GM21576 (cell line): ENCODE measurements around the gene CFAP61.

Source experiments
- ATAC-seq: cut with Tn5 transposase; IDR thresholded peaks from one replicate; pipeline ENCODE4 v1.9.1; 2021; ENCODE audit warnings: mild to moderate bottlenecking, moderate library complexity; ENCODE audit not compliant: unreplicated experiment

CFAP61 gene

DNA sequence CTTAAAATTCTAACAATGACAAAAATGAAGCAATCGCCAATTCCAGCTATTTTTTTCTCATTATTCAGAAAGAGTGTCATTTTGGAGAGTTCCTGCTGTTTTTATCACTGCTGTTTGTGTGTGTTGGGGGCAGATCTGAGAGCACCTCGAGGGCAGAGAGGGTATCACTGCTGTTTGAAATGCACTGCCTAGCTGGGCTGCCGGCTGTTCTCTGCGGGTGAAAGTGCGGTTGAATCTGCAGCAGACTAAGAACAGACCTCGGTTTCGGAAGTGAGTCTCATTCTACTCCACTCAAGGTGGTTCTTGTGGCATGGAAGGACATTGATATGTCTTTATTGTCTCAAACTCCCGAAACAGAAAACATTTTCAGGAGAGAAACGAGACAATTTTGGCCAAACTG, 333.9 kb downstream of the CFAP61 start:
- ATAC-seq, result no peak

GRCh38 chr20:20390393-20390792, 338.1 kb downstream of the CFAP61 start:
- no peak for ATAC-seq

DNA sequence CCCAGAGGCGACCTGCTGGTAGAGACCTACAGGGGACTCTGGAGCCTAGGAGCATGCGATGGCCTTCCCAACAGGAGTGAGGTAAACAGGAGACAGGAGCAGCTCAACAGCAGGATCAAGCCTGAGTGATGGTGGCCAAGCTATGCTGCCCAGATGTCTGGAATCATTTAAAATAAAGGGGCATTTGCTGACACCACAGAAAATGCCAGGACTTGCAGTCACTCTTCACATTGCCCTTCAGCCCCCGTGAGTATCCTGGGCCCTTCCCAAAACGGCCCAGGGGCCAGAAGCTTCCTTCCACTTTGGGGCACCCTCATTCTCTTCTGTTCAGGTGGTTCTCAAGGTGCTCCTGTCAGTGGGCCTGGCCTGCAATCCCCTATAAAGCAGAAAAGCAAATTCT, 338.8 kb downstream of the CFAP61 start:
- no peak for ATAC-seq

- no peak for ATAC-seq
Observed at GRCh38 chr20:20391766-20392165, 339.4 kb downstream of the CFAP61 start.

DNA sequence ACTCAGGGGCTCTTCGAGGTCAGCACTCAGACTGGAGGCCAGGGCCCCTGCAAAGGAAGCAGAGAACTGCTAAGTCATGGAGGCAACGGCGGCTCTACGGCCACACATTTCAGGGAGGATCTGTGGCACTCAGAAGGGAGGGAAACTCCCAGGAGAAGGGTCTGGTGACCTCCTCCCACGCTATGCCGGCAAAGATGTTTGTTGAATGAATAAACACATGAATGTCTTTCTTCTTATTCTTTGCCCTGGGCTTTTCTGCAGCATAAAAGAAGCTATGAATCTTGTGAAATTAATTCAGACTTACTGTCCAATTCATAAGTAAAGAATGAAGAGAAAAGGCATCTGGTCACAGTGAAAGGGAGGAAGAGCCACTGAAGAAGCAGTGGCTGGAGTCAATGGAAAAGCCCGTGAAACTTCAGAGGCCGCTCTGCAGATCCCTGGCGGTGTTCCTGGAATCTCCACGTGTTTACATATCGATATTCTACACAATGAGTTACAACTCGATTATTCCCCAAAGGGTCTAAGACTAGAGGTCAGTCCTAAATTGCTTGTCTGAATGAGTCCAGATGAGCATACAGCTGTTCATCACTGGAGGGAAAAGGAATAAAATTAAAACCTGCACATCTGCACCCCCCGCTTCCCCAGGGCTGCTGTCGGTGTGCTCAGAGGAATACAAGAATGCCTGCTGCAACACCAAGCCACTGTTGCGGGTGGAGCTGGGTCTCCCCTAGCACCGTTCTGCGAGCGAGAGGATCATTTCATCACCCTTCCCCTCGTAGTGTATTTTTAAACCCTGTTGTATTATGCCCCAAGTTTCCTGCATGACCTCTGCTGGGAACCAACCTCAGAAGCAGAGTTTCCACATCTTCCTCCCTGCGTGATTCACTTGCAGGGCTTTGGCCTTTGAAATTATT, 341.1 kb downstream of the CFAP61 start:
- no peak for ATAC-seq

DNA sequence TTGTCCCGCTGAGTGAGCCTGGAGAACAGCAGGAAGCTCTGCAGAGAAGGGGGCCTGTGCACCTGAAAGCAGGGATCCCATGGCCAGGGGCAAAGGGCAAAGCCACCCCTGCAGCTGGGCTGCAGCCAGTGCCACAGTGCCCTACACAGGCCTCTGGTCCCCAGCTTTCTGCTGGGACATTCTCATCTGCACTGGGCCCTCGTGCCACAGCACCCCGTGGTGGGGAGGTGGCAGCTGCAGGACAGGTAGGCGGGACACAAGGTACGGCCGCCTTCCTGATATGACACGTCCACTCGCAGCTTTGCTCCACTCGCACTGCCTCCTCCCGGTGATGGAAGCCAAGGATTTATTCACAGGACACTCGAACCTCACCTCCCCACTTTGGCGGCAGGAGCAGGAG, 342.8 kb downstream of the CFAP61 start:
- no peak for ATAC-seq

DNA sequence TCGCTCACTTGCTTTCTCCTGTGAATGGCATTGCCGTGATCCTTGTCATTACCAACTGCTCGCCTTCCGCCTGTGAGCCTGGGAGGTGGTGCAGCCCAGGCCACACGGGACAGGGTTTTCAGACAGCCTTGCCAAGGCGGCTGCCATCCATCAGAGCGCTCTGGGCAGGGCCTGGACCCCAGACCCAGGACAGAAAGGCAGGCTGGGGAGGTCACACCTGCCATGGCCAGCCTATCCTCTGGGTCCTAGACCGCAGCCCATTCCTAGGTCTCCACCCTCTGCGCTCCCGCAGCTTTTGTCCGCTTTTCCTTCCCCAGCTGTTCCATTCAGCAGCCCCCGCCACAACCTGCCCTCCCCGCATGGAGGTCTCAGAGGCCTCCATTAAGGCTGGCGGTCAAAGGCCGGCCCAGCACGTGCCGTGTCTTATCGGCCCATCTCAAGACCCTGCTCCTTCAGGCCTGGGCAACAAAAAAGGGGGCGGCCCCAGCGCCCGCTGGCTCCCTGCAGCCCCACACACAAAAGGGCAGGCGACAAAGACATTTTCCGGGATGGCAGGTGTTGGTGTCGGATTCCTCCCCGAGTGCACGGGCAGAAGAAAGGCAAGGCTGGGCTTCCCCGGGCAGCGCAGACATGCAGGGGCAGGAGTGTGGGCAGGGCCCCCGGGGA, 343.7 kb downstream of the CFAP61 start:
- no peak for ATAC-seq

DNA sequence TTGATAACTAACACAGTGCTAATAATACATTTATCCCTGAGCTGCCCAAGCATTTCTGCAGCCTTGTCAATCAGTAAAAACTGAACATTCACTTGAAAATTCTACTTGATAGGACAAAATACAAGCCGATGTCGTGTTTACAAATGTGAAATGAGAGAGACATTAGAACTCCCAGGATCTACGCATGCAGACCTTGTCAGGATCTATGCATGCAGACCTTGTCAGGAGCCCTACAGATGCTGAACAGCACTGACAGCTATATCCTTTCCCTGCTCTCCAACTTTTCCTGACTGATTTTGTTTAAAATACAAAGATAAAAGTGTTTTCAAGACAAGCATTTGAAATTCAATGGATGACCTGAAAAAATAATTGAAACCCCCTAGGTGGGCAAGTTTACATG, 344.5 kb downstream of the CFAP61 start:
- no peak for ATAC-seq

DNA sequence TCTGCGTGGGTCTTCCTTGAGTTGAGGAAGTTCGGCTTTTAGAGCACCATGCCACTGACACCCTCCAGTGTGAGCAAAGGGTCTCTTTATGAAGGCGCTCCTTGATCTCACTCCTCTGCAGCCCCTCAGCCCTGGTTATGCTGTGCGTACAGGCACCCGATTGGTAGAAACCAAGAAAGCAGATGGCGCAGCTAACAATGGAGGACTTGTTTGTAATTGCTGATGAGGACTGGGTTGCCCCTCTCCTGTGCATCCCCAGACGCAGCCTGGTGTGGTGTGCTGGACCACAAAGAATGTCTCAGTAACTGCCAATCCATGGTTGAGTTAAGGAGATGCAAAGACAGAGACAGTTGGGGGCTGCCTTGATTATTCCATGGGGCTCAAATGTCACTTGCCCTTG, 345.8 kb downstream of the CFAP61 start:
- no peak for ATAC-seq

DNA sequence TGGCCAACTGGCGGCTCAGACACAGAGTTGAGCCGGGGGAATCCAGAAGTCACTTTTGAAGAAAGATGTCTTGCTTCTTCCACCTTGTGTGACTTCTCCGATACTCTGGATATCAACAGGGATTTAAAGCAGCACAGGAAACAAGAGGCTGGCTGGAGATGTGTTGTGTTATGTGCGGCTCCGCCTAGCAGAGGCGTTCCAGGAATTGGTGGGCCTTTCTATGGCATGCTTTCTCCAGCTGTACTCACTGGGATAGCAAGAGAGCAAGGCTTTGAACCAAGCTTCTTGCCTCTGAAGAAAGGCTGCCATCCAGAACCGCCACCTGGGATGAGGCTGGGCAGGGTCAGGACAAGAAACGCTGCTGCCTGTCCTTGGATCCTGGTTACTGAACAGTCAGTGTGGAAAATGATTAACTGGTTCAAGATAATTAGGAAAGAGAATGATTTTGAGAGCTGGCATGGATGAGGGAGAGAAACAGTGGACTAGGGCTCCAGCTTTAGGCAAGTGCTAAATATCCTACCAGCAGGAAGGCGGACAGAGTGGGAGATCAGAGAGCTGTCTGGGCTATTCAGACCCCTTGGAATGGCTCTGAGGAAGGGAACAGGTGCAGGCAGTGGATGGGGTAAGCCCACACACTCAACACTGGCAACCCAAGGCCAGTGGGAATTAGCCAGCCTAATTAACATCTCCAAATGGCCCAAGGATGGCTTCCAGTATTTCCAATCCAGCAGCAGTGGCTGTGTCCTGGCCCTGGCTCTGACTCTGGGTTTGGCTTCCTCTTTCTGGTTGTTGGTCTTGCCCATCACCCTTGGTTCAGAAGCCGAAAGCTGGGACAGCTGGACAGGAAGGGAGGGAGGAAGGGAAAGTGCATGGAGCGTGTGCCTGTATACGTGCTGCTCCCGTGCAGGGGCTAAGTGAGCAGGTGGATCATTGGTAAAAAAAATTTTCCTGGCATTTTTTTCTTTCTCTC, 347.5 kb downstream of the CFAP61 start:
- ATAC-seq, result no peak

- no peak for ATAC-seq
Observed at GRCh38 chr20:20401991-20402390, 349.7 kb downstream of the CFAP61 start.

DNA sequence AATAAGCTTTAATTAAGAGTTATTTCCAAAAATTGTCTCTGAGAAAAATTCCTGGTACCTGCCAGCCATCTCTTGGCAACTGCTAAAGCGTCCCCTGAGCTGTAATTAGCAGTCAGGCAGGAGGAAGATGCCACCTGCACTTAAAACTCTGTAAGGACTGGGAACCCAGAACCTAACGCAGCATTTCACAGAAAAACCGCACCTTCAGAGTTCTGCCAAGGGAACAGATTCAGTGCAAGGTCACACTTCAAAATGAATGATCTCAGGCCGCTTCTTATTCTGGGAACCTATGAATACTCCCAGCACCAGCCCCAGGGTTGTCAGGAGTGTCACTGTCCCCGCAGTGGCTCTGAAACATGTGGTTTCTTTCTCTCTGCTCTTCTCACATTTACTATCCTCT, 352.3 kb downstream of the CFAP61 start:
- no peak for ATAC-seq

DNA sequence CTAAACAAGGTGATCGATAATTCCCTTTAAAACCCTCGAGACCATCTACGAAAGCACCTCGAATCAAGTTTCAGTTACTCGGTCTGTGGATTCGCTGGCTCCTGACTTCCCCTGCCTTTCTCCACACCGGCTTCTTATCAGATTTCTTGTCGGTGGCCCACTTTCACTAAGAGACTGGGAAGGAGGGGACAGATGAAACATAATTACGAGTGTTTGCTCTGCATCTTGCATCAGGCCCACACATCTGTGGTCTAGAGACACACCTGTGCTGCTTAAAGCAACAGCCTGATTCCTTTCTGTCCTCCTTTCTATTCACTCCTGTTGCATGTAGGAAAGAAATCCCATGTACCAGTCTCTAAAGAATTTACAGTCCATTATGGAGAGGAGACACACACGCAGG, 353.3 kb downstream of the CFAP61 start:
- ATAC-seq, result no peak

DNA sequence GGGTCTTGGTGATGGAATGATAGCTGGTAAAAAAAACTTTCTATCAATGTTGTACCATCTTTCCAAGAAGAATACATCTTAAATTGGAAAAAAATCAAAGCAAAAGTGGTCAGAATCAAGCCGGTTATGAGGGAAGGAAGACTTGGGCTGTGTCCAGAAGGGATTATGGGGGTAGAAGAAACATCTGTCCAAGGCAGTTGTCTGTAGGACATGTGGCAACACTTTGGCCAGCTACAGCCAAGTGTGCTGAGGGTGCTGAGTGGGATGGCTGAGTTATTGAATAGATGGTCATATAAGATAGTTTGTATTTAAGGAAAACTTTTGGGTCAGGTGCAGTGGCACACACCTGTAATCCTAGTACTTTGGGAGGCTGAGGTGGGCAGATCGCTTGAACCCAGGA, 354.0 kb downstream of the CFAP61 start:
- no peak for ATAC-seq

DNA sequence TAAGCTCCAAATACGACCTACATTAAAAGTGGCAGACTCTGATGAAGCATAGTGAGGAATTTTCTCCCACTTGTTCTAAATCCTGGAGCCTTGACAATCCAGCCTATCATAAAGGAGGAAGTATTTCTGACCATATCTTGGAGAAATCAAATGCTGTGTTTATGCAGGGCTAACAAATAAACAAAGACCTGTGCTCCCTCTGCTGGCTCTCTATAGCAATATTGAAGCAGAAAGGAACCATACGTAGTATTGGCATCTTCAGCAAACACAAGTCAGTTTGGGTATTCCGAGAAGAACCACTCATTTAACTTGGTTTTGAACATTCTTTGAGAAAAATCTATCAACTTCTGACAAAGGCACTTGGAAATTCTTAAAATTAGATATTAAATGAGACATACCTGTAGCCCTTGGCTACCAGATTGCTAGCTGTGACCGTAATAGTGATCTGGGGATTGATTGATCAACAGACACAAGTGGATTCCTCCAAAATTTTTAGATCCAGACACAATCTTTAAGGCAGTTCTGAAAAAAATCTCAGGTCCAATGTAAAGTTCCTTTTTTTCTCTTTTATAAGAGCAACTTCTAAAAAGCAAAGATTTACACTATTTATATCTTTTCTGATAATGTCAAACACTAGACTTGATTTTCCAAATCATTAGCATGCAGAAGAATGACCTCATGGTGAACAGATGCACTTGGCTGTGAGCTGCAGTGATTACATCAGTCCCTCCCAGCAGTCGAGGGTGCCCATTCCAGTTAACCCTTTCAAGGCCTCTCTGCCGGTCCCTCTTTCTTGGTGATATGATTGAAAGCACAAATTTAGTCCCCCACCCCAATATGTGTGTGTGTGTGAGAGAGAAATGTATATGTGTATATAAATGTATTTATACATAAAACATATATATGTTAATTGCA, 355.8 kb downstream of the CFAP61 start:
- no peak for ATAC-seq

- no peak for ATAC-seq
Observed at GRCh38 chr20:20409331-20409730, 357.0 kb downstream of the CFAP61 start.
